Measurements from ENCODE around the gene PCAT7. TPM values are rescaled to one million over a fixed set of nuclear protein-coding genes. Genes with fewer than 3 reads are reported as not detected.

Gene PCAT7
- total RNA-seq, 1 experiment from 2014 or later = 6.5 TPM

DNA sequence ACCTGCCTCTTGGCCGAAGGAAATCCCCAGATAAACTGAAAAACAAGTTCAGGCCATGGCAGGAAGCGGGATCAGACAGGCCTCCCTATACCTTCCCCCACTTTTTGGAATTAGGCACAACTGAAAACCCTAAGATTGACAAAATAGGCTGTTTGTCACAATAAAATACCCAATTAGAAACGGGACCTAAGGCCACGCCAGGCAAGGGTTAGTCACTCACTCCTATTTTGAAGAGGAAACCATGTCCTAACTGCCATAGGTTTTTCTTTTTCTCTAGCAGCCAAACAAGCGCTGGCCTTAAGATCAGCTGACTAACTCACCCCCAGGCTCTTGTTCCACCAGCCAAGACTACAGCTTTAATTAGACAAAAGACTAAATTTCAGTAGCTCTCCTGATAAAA lies 26.8 kb downstream of the PCAT7 start (continued):
- TF ChIP-seq, protein P1, sequence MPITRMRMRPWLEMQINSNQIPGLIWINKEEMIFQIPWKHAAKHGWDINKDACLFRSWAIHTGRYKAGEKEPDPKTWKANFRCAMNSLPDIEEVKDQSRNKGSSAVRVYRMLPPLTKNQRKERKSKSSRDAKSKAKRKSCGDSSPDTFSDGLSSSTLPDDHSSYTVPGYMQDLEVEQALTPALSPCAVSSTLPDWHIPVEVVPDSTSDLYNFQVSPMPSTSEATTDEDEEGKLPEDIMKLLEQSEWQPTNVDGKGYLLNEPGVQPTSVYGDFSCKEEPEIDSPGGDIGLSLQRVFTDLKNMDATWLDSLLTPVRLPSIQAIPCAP (CRISPR knock-in tag; IDR thresholded peaks at IDR 0.05) = no peak
- TF ChIP-seq ZNF423 (CRISPR knock-in tag; IDR thresholded peaks at IDR 0.05) (no peak), ZNF671 (CRISPR knock-in tag; IDR thresholded peaks at IDR 0.05) (no peak), TCF7 (CRISPR knock-in tag; IDR thresholded peaks at IDR 0.05; ENCODE audit: low read depth) (no peak)
- TF ChIP-seq, protein P2, sequence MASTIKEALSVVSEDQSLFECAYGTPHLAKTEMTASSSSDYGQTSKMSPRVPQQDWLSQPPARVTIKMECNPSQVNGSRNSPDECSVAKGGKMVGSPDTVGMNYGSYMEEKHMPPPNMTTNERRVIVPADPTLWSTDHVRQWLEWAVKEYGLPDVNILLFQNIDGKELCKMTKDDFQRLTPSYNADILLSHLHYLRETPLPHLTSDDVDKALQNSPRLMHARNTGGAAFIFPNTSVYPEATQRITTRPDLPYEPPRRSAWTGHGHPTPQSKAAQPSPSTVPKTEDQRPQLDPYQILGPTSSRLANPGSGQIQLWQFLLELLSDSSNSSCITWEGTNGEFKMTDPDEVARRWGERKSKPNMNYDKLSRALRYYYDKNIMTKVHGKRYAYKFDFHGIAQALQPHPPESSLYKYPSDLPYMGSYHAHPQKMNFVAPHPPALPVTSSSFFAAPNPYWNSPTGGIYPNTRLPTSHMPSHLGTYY (CRISPR knock-in tag; IDR thresholded peaks at IDR 0.05) = no peak

DNA sequence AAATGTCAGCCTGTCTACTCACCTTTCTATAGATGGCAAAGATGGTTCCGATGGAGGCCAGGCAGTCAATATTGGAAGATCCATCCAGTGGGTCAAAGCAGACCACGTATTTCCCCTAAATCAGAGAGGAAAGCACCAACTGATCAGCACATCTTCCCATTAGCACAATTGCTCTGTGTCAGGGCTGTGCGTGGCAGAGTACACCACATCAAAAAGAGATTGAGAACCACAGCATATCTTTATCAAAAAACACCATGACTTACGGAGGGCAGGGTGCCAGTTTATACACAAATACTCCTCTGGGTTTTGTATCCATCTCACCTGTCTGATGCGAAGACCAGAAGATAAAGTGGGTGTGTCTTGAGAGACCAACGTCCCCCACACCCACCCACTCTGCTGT lies 29.7 kb downstream of the PCAT7 start:
- H3K4me3 Mint-ChIP-seq = no peak overlapping the region
- POLR2A ChIA-PET = no interaction called here
- no peak for TF ChIP-seq NFYB (CRISPR knock-in tag; conservative IDR thresholded peaks at IDR 0.05; ENCODE audit: low read depth)
- no peak for TF ChIP-seq NFATC4 (CRISPR knock-in tag; IDR thresholded peaks at IDR 0.05)
- TF ChIP-seq, protein P3, sequence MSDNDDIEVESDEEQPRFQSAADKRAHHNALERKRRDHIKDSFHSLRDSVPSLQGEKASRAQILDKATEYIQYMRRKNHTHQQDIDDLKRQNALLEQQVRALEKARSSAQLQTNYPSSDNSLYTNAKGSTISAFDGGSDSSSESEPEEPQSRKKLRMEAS (CRISPR knock-in tag; IDR thresholded peaks at IDR 0.05) = no peak
- TF ChIP-seq, protein P4, sequence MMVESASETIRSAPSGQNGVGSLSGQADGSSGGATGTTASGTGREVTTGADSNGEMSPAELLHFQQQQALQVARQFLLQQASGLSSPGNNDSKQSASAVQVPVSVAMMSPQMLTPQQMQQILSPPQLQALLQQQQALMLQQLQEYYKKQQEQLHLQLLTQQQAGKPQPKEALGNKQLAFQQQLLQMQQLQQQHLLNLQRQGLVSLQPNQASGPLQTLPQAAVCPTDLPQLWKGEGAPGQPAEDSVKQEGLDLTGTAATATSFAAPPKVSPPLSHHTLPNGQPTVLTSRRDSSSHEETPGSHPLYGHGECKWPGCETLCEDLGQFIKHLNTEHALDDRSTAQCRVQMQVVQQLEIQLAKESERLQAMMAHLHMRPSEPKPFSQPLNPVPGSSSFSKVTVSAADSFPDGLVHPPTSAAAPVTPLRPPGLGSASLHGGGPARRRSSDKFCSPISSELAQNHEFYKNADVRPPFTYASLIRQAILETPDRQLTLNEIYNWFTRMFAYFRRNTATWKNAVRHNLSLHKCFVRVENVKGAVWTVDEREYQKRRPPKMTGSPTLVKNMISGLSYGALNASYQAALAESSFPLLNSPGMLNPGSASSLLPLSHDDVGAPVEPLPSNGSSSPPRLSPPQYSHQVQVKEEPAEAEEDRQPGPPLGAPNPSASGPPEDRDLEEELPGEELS (CRISPR knock-in tag; IDR thresholded peaks at IDR 0.05) = no peak
- TF ChIP-seq, protein P5, sequence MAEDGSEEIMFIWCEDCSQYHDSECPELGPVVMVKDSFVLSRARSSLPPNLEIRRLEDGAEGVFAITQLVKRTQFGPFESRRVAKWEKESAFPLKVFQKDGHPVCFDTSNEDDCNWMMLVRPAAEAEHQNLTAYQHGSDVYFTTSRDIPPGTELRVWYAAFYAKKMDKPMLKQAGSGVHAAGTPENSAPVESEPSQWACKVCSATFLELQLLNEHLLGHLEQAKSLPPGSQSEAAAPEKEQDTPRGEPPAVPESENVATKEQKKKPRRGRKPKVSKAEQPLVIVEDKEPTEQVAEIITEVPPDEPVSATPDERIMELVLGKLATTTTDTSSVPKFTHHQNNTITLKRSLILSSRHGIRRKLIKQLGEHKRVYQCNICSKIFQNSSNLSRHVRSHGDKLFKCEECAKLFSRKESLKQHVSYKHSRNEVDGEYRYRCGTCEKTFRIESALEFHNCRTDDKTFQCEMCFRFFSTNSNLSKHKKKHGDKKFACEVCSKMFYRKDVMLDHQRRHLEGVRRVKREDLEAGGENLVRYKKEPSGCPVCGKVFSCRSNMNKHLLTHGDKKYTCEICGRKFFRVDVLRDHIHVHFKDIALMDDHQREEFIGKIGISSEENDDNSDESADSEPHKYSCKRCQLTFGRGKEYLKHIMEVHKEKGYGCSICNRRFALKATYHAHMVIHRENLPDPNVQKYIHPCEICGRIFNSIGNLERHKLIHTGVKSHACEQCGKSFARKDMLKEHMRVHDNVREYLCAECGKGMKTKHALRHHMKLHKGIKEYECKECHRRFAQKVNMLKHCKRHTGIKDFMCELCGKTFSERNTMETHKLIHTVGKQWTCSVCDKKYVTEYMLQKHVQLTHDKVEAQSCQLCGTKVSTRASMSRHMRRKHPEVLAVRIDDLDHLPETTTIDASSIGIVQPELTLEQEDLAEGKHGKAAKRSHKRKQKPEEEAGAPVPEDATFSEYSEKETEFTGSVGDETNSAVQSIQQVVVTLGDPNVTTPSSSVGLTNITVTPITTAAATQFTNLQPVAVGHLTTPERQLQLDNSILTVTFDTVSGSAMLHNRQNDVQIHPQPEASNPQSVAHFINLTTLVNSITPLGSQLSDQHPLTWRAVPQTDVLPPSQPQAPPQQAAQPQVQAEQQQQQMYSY (CRISPR knock-in tag; IDR thresholded peaks at IDR 0.05) = no peak
- TF ChIP-seq, protein P6, sequence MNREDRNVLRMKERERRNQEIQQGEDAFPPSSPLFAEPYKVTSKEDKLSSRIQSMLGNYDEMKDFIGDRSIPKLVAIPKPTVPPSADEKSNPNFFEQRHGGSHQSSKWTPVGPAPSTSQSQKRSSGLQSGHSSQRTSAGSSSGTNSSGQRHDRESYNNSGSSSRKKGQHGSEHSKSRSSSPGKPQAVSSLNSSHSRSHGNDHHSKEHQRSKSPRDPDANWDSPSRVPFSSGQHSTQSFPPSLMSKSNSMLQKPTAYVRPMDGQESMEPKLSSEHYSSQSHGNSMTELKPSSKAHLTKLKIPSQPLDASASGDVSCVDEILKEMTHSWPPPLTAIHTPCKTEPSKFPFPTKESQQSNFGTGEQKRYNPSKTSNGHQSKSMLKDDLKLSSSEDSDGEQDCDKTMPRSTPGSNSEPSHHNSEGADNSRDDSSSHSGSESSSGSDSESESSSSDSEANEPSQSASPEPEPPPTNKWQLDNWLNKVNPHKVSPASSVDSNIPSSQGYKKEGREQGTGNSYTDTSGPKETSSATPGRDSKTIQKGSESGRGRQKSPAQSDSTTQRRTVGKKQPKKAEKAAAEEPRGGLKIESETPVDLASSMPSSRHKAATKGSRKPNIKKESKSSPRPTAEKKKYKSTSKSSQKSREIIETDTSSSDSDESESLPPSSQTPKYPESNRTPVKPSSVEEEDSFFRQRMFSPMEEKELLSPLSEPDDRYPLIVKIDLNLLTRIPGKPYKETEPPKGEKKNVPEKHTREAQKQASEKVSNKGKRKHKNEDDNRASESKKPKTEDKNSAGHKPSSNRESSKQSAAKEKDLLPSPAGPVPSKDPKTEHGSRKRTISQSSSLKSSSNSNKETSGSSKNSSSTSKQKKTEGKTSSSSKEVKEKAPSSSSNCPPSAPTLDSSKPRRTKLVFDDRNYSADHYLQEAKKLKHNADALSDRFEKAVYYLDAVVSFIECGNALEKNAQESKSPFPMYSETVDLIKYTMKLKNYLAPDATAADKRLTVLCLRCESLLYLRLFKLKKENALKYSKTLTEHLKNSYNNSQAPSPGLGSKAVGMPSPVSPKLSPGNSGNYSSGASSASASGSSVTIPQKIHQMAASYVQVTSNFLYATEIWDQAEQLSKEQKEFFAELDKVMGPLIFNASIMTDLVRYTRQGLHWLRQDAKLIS (CRISPR knock-in tag; IDR thresholded peaks at IDR 0.05; ENCODE audit: borderline replicate concordance) = no peak
- TF ChIP-seq TEAD1 (CRISPR knock-in tag; IDR thresholded peaks at IDR 0.05) = no peak
- no peak for TF ChIP-seq ZNF671 (CRISPR knock-in tag; IDR thresholded peaks at IDR 0.05)
- TF ChIP-seq, protein P7, sequence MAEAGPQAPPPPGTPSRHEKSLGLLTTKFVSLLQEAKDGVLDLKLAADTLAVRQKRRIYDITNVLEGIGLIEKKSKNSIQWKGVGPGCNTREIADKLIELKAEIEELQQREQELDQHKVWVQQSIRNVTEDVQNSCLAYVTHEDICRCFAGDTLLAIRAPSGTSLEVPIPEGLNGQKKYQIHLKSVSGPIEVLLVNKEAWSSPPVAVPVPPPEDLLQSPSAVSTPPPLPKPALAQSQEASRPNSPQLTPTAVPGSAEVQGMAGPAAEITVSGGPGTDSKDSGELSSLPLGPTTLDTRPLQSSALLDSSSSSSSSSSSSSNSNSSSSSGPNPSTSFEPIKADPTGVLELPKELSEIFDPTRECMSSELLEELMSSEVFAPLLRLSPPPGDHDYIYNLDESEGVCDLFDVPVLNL (CRISPR knock-in tag; IDR thresholded peaks at IDR 0.05; ENCODE audit: borderline replicate concordance, low read depth) = no peak
- TF ChIP-seq, protein P8, sequence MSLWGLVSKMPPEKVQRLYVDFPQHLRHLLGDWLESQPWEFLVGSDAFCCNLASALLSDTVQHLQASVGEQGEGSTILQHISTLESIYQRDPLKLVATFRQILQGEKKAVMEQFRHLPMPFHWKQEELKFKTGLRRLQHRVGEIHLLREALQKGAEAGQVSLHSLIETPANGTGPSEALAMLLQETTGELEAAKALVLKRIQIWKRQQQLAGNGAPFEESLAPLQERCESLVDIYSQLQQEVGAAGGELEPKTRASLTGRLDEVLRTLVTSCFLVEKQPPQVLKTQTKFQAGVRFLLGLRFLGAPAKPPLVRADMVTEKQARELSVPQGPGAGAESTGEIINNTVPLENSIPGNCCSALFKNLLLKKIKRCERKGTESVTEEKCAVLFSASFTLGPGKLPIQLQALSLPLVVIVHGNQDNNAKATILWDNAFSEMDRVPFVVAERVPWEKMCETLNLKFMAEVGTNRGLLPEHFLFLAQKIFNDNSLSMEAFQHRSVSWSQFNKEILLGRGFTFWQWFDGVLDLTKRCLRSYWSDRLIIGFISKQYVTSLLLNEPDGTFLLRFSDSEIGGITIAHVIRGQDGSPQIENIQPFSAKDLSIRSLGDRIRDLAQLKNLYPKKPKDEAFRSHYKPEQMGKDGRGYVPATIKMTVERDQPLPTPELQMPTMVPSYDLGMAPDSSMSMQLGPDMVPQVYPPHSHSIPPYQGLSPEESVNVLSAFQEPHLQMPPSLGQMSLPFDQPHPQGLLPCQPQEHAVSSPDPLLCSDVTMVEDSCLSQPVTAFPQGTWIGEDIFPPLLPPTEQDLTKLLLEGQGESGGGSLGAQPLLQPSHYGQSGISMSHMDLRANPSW (CRISPR knock-in tag; conservative IDR thresholded peaks at IDR 0.05; ENCODE audit: low read depth) = no peak
- TF ChIP-seq, protein P9, sequence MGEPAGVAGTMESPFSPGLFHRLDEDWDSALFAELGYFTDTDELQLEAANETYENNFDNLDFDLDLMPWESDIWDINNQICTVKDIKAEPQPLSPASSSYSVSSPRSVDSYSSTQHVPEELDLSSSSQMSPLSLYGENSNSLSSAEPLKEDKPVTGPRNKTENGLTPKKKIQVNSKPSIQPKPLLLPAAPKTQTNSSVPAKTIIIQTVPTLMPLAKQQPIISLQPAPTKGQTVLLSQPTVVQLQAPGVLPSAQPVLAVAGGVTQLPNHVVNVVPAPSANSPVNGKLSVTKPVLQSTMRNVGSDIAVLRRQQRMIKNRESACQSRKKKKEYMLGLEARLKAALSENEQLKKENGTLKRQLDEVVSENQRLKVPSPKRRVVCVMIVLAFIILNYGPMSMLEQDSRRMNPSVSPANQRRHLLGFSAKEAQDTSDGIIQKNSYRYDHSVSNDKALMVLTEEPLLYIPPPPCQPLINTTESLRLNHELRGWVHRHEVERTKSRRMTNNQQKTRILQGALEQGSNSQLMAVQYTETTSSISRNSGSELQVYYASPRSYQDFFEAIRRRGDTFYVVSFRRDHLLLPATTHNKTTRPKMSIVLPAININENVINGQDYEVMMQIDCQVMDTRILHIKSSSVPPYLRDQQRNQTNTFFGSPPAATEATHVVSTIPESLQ (CRISPR knock-in tag; IDR thresholded peaks at IDR 0.05) = no peak
- TF ChIP-seq ATF1 (CRISPR knock-in tag; IDR thresholded peaks at IDR 0.05) = no peak
- TF ChIP-seq ESRRA (CRISPR knock-in tag; IDR thresholded peaks at IDR 0.05; ENCODE audit: borderline replicate concordance) = no peak
- no peak for TF ChIP-seq TCF7 (CRISPR knock-in tag; IDR thresholded peaks at IDR 0.05; ENCODE audit: low read depth)
- TF ChIP-seq FOXP1 (CRISPR knock-in tag; IDR thresholded peaks at IDR 0.05; ENCODE audit: borderline replicate concordance) = no peak

More for the DNA sequence above, 29.7 kb downstream of the PCAT7 start:
- H3K9me3 Mint-ChIP-seq = peaks cover 4% of the 10 kb centered on the region
- DNase-seq (ENCODE audit: low spot score) (no peak), ATAC-seq (no peak)
- no peak overlapping the region for H3K27ac Mint-ChIP-seq
- no peaks in the 10 kb centered on the region for H3K27me3 Mint-ChIP-seq (ENCODE audit: low read depth)
- CTCF ChIA-PET = no interaction called here
- no peaks in the 10 kb centered on the region for H3K36me3 Mint-ChIP-seq
- H3K4me1 Mint-ChIP-seq = no peaks in the 10 kb centered on the region

All from WTC11 (cell line).